Ascending aorta (tissue), 2 donors: ENCODE results near the gene EGFR. TPM values are rescaled to one million over a fixed set of nuclear protein-coding genes. Genes with fewer than 3 reads are reported as not detected.

Experiments used
- DNase-seq, 2 donors: peaks; one replicate each; pipeline ENCODE4 v3.0.0-alpha.2; 2019; ENCODE audit warnings: low spot score in 2 of 2
- H3K27ac ChIP-seq, 2 donors: fragments of 200-600 bp; sonication (generic); one replicate each; pipeline ENCODE4 v1.5.1; 2016 to 2017; ENCODE audit warnings: mild to moderate bottlenecking in 1 of 2
- H3K27me3 ChIP-seq: fragments of 200-600 bp; sonication (generic); one replicate; pipeline ENCODE4 v1.5.1; 2017
- H3K36me3 ChIP-seq, 2 donors: fragments of 200-600 bp; sonication (generic); one replicate each; pipeline ENCODE4 v1.5.1; 2016
- H3K4me1 ChIP-seq, 2 donors: fragments of 200-600 bp; sonication (generic); one replicate each; pipeline ENCODE4 v1.5.1; 2016 to 2017; ENCODE audit warnings: mild to moderate bottlenecking in 1 of 2
- H3K4me3 ChIP-seq, 2 donors: fragments of 200-600 bp; sonication (generic); one replicate each; pipeline ENCODE4 v1.5.1; 2016 to 2017; ENCODE audit warnings: mild to moderate bottlenecking in 1 of 2
- H3K9me3 ChIP-seq, 2 donors: fragments of 200-600 bp; sonication (generic); one replicate each; pipeline ENCODE4 v1.5.1; 2016
- intact Hi-C: fragments of 100-400 bp; cut with DNase I; formaldehyde crosslinking; loops from one replicate; pipeline ENCODE4 v1.15.1; 2023
- total RNA-seq: library from RNA; depleted of rRNA; stranded (reverse); fragments of >200 nt; gene quantifications from one replicate; pipeline ENCODE4 v1.1.0, GENCODE V29; 2016
- TF ChIP-seq, protein P1 (sequence below), 3 experiments: fragments of 200-600 bp in 2 of 3; fragments of 450-650 bp in 1 of 3; sonication (generic) in 2 of 3; IDR thresholded peaks; one replicate each; pipeline ENCODE4 v1.5.1; 2016 to 2019; ENCODE audit warnings: antibody characterized with exemption in 3 of 3, mild to moderate bottlenecking in 1 of 3, moderate library complexity in 1 of 3

EGFR gene
- total RNA-seq, 1 donor from 2014 or later = 33.8 TPM

DNA sequence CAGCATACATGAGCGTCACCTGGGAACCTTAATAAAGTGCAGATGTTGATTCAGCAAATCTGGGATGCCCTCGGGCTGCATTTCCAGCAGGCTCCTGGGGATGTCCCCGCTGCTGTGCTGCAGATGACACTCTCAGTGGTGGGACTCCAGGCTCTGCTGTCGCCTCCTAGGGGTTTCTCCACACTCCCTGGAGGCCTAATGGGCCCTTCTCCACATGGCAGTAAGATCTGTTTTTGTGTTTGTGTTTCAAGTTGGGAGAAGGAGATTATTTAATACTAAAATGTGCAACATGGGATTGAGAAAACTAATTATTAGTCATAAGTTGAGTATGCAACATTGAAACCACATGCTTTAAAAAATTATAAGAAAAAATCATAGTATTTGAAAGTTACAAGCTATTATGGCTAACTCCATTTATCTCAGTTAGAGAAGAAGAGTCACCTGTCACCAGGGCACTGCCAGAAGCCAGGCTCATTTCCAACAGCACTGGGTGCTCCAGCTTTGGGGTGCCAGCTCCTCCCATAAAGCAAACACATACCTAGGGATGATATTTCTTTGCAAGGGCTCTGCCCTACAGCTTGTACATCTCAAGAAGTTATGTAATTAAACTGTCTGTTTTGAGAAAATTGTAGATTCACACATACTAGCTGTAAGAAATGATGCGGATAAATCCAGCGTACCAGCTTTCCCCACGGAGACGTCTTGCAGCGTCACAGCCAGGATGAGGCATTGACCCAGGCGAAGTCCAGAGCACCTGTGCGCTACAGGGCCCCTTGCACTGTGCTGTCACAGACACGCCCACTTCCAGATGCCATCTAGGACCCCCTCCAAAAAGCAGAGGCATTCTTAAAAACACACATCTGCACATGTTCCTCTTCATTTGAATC lies 106.4 kb downstream of the EGFR start:
- no peak overlapping the region for H3K4me3 ChIP-seq
- TF ChIP-seq, protein P1, sequence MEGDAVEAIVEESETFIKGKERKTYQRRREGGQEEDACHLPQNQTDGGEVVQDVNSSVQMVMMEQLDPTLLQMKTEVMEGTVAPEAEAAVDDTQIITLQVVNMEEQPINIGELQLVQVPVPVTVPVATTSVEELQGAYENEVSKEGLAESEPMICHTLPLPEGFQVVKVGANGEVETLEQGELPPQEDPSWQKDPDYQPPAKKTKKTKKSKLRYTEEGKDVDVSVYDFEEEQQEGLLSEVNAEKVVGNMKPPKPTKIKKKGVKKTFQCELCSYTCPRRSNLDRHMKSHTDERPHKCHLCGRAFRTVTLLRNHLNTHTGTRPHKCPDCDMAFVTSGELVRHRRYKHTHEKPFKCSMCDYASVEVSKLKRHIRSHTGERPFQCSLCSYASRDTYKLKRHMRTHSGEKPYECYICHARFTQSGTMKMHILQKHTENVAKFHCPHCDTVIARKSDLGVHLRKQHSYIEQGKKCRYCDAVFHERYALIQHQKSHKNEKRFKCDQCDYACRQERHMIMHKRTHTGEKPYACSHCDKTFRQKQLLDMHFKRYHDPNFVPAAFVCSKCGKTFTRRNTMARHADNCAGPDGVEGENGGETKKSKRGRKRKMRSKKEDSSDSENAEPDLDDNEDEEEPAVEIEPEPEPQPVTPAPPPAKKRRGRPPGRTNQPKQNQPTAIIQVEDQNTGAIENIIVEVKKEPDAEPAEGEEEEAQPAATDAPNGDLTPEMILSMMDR (IDR thresholded peaks at IDR 0.05) = no peak
- peaks cover 15 to 34% of the 10 kb centered on the region in 2 donors for H3K4me1 ChIP-seq
- no peak overlapping the region for H3K27ac ChIP-seq
- H3K9me3 ChIP-seq = no peaks in the 10 kb centered on the region
- no peaks in the 10 kb centered on the region for H3K27me3 ChIP-seq
- intact Hi-C loops = loop anchor here (5.0 kb wide), 2 partner anchors 38 to 368 kb away; partner anchors contain the start of gene SEC61G
- H3K36me3 ChIP-seq = no peaks in the 10 kb centered on the region
- no peak for DNase-seq

DNA sequence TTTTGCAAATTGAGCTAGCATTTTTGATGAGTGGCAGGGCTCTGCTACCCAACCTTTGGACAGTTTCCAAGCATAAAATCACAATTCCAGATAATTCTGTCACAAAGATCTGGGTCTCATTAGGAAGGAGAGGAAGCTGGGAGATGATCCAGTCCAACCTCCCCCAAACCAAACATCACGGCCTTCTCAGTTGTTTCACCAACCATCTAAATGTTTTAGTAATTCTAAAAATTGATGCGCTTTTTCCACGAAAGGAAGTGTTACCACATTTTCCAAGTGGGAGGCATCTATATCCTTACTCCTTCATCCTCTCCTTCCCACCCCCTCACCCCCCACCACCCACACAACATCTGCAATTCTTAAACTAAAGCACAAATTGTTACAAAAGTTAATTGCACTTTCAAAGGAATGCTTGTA lies 108.3 kb downstream of the EGFR start:
- H3K4me1 ChIP-seq = peaks cover 23 to 53% of the 10 kb centered on the region in 2 donors
- H3K36me3 ChIP-seq = no peaks in the 10 kb centered on the region
- no peak for DNase-seq
- H3K27me3 ChIP-seq = no peaks in the 10 kb centered on the region
- no peaks in the 10 kb centered on the region for H3K9me3 ChIP-seq
- no peak overlapping the region for H3K4me3 ChIP-seq
- H3K27ac ChIP-seq = peak overlapping the region; percentile 89 to 93
- TF ChIP-seq, protein P1 (IDR thresholded peaks at IDR 0.05) = no peak
- intact Hi-C loops = loop anchor here (5.0 kb wide), 2 partner anchors 40 to 370 kb away; partner anchors contain the start of gene SEC61G

DNA sequence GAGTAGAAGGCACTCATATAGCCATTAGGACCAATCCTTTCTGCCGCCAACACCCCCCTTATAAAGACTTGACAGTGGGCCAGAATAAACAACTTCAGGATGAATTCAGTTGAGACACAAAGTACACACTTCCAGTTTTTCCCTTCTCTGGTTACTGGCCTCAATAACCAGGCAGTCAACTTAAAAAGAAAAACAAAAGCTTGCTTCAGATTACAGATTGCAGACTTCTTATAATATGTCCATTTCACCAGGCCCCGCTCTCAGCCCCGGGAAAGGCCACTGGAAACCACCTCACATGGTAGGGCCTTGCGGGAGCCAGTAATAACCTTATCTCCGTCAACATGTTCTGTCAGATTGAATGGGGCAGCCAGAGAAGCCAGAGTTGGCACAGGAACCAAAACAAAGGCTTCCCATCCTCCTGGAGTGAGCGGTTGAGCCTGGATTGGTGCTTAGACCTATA lies 108.8 kb downstream of the EGFR start:
- DNase-seq = no peak
- Histone ChIP-seq H3K4me3 (no peak overlapping the region), H3K4me1 (peaks cover 23 to 58% of the 10 kb centered on the region in 2 donors), H3K27me3 (no peaks in the 10 kb centered on the region), H3K9me3 (no peaks in the 10 kb centered on the region), H3K36me3 (no peaks in the 10 kb centered on the region), H3K27ac (peak overlapping the region; percentile 89 to 93)
- TF ChIP-seq, protein P1 (IDR thresholded peaks at IDR 0.05) = no peak
- intact Hi-C loops = loop anchor here (5.0 kb wide), 2 partner anchors 40 to 370 kb away; partner anchors contain the start of gene SEC61G

DNA sequence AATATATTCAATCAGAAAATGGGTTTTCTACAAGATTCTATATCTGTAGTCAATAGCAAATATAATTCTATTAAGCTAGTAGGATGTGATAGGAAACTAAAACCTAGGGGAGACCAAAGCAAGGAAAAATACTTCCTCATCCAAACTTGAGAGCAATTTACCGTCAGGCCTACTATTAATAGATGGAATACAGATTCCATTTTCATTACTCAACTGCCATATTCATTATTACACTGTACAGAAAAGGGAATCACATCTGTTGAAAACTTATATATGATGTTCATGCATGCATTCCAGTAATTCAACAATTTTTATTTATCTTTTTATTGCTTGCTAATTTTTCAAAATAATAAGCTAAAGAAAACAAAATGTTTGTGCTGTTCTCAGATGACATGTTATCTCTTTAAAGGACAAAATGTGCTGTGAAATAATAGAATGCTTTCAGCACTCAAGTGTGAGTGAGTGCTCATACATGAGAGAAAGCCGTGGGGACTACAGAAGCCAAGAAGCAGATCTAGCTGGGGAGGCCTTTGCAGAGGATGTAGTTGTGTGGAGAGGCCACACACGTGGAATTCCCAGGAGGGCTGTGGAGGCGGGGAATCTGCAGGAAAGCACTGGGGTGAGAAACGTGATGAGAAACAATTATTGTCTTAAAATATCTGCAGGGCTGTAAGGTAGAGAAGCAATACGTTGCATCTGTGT lies 110.0 kb downstream of the EGFR start:
- H3K27ac ChIP-seq = peak overlapping the region; percentile 89 to 93
- no peak overlapping the region for H3K4me3 ChIP-seq
- TF ChIP-seq, protein P1 (IDR thresholded peaks at IDR 0.05) = no peak
- peaks cover 31 to 69% of the 10 kb centered on the region in 2 donors for H3K4me1 ChIP-seq
- H3K36me3 ChIP-seq = no peaks in the 10 kb centered on the region
- no peak for DNase-seq
- intact Hi-C loops = loop anchor here (5.0 kb wide), 2 partner anchors 42 to 372 kb away; partner anchors contain the start of gene SEC61G
- H3K9me3 ChIP-seq = no peaks in the 10 kb centered on the region
- no peaks in the 10 kb centered on the region for H3K27me3 ChIP-seq

DNA sequence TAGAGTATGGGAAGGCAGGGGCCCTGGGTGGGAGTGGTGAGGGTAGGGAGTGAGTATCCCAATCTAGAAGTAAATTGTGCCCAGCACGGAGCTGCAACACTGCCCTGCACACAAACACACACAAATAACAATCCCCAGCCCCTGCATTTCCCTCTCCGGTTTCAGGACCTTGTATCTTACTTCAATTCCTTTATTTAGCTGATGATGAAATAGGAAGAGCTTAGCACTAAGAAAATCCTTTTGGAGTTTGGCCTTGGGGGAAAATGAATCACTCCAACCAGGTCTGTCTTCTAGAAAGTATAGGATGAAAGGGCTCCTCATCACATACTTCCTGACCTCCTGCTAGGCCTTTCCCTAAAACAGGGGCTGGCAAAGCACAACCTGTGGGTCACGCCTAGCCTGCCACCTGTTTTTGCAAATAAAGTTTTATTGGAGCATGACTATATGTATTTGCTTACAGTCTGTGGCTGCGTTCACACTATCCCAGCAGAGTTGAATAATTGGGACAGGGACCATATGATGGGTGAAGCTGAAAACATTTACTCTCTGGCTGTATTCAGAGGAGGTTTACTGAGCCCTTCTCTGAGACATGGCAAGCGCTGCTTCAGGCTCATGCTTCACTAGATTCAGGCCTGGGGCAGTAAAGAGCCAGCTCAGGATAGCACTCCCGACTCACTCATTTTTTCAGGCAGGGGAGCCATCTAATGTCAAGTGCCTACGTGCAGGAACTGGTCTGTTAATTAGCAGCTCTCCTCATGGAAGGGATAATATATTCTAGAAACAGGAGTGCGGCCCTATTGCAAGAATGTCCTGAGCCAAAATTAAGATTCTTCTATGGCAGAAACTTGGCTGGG lies 111.0 kb downstream of the EGFR start:
- peaks cover 31 to 75% of the 10 kb centered on the region in 2 donors for H3K4me1 ChIP-seq
- intact Hi-C loops = loop anchor here (2.0 to 5.0 kb wide), 5 partner anchors 29 to 372 kb away; partner anchors contain the start of gene SEC61G
- H3K4me3 ChIP-seq = peak overlapping the region in 1 of 2 donors; percentile 7
- no peaks in the 10 kb centered on the region for H3K27me3 ChIP-seq
- TF ChIP-seq, protein P1 (IDR thresholded peaks at IDR 0.05) = peak in 1 of 3 experiments; percentile 19
- DNase-seq = no peak
- H3K27ac ChIP-seq = peak overlapping the region; percentile 89 to 93
- H3K36me3 ChIP-seq = no peaks in the 10 kb centered on the region
- no peaks in the 10 kb centered on the region for H3K9me3 ChIP-seq
